NCI-H2196 treated with DMSO at 0.1 percent for 48 hours (cell line): Measurements from ENCODE around the gene MAEA.

Experiments used
- DNase-seq: peaks from one replicate; lab custom pipeline; 2025; ENCODE audit not compliant: unreplicated experiment; lab: John Stamatoyannopoulos, UW

The MAEA gene

DNA sequence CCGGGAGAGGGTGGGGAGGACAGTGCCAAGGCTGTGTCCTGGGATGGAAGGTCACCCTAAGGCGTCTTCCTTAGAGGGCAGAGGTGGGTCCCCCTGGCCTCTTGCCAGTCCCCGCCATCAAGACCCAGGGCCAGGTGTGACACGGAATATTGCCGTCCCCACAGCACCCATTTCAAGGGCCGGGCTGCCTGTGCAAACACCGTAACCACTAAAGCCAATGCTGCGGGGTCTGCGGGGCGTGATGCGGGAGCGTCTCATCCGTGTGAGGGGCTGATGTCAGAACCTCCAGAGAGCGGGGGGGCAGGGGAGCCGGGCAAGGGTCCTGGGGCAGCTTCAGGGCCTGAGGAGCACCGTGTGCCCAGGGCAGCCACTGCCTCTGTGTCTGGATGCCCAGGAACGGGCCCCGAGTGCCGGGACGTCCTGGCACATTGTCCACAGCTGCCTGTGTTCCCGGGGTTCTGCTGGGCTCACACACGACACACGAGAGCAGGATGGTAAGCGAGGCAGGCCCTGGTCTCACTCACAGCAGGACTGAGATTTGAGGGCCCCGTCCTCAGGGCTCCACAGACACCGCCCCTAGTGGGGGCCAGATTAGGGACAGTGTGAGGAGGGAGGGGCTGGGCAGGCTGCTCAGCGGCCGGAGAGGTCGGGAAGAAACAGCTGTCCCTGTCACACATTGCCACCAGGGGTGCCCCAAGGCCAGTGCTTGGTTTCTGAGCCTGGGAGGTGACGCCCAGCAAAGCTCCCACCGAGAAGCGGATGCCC lies 87.3 kb downstream of the MAEA start:
- no peak for DNase-seq

DNA sequence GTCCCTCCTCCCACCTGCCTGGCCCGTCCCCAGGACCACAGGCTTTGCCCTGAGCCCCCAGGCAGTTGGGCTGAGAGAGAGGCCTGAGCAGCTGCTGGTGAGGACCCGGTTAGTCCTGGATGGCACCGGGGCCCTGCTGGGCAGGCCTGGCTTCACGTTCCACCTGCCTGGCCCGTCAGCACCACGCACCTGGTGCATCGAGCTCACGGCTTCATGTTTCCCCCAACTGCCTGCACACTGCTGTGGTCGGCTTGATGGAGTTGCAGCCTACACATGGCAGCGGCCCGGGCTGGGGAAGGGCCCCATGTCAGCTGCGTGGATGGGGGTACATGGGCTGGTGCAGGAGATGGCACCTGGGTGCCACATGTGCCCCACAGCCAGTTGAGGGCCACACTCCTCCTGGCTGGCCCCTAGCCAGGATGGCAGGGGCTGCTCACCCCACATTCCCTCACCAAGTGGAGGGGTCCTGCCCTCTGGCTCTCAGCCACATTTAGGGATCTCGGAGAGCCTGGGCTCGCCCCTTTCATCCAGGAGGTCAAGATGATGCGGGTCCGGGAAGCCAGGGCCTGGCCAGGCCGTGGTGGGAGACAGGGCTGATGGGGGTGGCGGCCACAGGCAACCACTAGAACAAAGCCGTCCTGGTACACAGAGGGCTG lies 88.0 kb downstream of the MAEA start:
- DNase-seq, result no peak

DNA sequence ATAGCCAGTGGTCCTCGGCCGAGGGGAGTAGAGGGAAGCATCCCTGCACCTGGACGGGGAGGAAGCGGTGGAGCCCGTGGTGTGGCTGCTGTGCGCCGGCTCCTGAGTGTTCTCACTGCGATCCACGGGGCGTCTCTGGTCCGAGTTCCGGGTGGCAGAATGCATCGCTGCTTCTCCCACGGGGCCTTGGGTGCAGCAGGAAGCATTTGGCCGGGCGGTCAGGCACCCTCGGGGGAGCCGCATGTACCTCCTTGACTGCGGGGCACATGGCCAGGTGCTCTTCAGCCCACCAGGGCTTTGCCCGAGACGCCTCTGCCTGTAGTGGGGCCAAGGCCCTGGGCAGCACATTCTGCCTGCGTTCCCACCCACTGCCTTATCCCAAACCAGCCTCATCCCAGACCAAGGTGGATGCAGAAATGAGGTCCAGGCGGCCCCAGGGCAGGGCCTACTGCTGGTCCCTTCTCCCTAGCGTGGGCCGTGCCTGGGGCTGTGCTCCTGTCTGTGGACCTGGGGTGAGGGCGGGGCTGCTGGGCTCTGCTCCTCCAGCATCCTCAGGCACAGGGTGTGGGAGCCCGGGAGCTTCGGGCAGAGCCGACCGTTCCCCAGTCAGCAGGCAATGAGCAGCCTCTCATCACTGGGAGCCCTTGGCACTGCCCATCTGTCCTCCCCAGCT lies 89.0 kb downstream of the MAEA start:
- no peak for DNase-seq

DNA sequence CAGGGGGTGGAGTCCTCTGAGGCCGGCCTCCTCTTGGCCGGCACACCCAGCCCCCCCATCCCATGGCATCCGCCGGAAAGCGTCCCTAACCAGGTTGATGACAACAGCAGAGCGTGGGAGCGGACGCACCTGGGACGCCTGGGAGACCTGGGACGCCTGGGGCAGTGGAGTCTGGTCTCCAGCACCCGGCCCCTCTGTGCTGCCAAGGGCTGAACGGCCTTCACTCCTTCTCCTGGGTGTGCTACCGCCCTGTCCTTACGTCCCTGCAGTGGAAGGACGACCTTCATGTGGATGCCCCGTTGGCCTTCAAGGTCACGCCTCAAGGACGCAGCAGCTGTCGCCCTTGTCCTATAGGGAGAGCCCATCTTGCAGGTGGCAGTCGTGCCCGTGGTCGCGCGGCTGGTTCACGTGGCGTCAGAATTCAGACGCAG lies 89.7 kb downstream of the MAEA start:
- DNase-seq, result no peak

DNA sequence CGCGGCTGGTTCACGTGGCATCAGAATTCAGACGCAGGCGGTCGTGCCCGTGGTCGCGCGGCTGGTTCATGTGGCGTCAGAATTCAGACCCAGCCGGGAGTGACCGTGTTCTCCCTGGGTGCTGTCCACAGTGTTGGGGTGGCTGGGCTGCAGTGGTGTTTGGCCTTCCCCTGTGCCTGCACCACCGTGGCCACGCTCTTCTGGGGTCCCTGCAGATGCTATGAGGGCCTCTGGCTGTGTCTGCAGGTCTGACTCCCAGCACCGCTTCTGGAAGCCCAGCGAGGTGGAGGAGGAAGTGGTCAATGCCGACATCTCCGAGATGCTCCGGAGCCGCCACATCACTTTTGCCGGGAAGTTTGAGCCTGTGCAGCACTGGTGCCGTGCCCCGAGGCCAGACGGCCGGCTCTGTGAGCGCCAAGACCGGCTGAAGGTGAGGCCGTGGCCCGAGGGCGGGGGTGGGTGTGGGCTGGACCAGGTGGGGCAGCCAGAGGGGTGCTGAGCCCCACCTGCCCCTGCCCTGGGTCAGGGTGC lies 90.2 kb downstream of the MAEA start:
- no peak for DNase-seq

DNA sequence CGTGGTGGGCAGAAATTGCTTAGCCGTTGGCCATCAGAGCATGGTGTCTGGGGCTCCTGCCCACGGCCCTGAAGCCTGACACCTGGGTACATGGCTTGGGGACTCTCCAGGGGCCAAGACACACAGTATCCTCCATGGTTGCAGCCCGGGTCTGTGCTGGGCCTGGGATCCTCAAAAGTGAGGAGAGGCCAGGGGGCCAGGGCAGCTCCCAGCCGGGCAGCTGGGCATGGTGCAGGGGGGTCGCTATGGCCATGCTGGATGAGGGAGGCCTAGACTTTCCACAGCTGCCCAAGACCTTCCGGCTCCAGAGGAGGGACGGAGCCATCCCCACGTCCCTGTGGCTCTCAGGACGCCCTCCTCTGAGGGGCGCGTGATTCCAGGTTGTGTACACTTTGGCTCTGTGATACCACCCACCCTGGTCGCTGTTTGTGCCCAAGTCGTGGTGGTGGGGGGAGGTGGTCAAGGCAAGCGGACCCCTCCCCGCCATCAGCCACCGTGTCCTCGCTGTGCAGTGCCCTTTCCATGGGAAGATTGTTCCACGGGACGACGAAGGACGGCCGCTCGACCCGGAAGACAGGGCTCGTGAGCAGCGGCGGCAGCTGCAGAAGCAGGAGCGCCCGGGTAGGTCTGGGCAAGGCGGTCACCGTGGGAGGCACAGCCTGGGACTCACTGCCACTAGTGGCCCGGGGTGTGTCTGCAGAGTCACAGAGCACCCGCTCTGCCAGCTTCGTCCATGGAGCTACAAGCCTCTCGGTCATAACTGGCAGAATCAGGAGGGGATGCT lies 90.9 kb downstream of the MAEA start:
- no peak for DNase-seq

DNA sequence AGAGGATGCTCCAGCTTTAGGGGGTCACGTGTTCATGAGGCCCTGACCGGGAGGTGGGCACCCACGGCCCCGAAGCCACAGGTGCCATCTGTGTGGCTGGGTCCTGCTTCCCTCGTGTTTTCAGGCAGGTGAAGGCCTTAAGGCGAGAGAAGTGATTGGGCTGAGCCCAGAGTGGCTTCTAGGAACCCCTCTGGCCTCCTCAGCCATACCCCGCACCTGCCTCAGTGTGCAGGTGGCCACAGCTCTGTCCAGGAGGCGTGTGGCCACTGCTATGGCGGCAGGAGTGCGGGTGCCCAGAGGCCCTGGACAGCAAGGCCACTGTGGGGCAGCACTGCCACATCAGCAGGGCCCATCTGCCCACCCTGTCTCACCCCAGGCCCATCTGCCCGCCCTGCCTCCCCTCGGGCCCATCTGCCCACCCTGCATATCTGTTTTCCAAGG lies 91.5 kb downstream of the MAEA start:
- DNase-seq, result no peak

DNA sequence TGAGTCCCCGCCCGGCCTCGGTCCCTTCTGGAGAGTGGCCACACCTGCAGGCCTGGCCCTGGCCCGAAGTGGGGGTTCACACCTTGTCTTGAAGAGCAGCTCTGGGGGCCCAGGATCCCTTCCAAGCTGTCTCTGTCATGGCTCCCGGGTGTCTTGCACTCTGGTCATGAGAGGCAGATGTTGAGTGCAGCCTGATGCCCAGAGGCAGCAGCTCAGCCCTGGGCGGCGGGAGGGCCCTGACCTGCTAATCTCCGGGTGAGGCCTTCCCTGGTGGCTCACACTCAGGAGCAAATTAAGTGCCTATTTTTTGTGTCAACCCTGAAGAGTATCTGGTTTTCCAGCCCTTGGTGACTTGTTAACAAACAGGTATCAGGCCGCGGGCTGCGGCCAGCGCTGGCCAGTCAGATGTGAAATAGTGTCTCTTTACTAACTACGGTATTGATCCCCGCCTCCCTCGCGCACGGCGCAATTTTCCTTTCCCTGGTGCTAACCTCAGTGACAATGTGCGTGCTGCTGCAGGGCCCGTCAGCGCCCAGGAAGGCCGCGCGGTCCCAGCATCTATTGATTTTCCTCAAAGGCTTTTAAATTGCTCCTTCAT lies 92.4 kb downstream of the MAEA start:
- DNase-seq, result no peak

DNA sequence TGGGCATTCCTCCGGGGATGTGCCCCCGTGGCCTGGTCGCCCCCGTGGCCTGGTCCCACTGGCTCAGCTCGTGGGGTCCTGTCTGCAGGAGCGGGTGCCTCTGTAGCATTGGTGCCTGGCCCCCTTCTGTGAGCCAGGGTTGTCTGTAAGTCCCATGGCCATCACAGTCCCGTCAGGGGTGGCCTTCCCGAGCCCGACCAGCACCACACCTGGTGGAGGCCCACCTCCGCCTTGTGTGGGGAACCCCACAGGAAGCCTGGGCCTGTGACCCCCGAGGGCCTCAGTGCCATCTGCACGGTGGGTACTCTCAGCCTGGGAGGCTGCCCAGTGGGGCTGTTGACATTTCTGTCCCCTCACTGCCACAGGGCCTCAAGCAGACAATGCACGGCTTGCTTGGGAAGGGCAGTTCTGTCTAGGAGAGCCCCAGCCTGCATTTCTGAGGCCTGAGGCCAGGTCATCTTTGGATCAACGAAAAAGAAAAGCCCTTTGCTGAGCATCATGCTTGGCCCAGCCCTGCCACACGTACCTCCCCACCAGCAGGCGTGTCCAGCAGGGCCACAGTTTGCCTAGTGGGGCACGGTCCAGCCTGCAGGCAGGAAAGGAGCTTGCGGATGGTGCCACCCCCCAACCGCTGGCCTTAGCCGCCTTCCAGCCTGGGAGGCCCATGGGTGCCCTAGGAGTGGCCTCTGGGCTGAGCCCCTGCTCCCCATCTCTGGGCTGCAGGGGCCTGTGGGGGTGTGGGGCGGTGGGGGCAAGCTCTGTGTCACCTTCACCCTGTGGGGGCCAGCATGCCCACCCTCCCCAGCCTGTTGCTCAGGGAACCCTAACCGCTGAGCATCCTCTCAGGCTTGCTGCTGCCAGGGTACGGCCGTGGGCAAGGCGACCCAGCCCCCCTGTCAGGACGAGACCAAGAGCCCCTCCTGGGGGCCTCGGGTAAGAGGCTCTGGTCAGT lies 93.4 kb downstream of the MAEA start:
- DNase-seq, result no peak

DNA sequence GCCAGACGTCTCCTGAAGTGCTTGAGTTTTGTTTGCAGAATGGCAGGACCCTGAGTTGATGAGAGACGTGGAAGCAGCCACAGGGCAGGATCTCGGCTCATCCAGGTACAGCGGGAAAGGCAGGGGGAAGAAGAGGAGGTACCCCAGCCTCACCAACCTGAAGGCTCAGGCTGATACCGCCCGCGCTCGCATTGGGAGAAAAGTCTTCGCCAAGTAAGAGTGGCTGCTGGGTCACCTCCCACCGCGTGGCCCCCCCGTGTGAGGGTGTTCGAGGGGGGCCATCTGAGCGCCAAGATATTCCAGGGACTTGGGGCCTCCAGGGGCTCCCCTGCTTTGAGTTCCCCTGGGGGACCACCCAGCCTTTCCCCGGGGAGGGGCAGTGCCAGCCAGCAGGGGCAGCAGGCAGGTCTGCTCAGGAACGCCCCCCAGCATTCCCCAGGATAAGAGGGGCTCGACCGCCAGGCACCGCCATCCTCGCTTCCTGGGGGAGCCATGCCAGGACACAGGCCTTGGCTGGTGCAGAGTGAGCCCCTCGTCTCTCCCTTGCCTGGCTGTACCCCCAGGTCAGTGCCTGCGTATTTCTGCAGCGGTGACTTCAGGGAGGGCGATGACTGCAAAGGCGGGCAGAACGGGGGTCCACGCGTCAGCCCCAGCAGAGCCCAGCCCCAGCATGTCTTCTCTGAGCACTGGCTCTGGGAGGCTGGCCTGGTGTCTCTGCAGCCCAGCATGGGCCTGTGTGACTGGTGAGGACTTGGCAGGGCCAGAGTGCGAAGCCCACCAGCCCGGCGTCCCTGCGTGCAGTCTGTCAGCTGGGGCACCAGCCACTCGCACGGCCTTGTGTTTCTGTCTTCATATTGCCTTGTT lies 94.3 kb downstream of the MAEA start:
- no peak for DNase-seq

DNA sequence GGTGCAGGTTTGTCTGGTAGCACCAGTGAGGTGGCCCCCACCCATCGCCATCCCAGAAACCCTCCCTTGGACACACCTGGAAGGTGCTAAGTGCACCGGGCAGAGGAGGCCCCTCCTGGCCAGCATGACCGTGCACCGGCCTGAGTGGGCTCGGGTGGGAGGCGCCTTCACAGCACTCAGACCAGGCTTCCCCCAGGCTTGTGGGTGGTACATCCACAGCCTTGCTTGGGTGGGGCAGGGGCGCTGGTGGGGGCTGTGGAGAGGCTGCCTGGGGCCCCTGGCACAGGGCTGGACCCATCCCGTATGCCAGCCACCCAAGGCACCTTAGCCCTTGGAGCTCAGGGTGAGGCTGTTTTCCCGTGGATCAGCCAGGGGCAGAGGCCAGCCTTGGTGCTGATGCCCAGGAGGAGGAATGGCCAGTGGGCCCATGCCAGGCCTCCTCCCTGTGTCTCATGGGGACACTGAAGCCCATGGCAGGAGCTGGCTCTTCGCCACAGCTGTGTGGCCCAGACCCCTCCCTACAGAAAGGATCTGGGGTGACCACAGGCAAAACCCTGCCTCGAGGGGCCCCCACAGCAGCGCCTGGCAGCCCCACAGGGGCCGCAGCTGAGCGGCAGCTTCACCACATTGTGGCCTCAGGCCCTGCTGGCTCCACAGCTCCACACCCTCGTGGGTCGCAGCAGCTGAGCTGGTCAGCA lies 95.1 kb downstream of the MAEA start:
- no peak for DNase-seq

DNA sequence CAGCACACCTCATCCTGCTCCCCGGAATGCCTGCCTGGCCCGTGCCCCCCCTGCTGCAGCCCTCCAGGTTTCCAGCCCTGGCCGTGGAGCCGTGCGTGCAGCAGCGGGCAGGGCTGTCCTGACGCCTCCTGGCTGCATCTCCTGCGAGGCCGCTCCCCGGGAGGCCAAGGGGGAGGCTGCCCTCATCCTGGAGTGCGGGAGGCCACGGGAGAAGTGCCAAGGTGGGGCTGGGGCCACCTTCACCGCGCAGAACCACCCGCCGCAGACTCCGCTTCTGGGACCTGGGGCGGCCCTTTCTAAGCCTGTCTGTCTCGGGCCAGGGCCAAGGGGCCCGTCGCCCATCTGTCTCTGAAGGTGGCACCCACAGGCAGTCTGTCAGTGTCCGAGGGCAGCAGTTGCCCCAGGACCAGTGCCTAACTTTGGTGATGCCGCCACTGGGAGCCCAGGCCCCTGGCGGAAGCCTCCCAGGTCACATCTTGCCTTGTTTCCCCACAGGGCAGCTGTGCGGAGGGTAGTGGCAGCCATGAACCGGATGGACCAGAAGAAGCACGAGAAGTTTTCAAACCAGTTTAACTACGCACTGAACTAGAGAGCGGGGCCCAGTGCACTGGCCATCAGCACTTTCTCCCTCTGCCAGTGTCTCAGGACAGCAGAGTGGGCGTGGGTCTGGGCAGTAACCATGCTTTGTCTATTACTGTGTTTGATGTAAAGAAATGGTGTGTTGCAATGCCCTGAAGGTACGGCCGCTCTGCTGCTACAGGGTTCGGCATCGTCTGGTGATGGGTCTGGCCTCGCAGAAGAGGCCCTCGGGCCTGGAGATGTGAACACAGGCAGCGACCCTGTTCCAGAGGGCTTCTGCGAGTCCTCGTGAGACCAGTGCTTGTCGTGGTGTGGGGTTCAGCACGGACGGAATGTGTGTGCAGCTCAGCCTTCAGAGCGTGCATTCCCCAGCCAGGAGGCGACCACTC lies 96.0 kb downstream of the MAEA start:
- DNase-seq, result no peak
